A549 (cell line): ENCODE data around the gene ZNF69.

Source experiments
- CBX8 ChIP-seq: fragments of 200-600 bp; sonication (generic); IDR thresholded peaks from 2 replicates; pipeline ENCODE4 v1.6.1; 2016
- CHD2 ChIP-seq: fragments of 150-350 bp; IDR thresholded peaks from 2 replicates; pipeline ENCODE4 v1.6.1; 2014; ENCODE audit warnings: low read length; ENCODE audit not compliant: partially characterized antibody
- CTCF ChIP-seq: fragments of >200 bp; sonication (Bioruptor Twin); formaldehyde crosslinking; IDR thresholded peaks from 3 replicates; pipeline ENCODE4 v1.5.1; 2016
- HOXB5 ChIP-seq: fragments of 250-450 bp; sonication (Bioruptor Pico); IDR thresholded peaks from 2 replicates; pipeline ENCODE4 v1.5.0; 2020; ENCODE audit warnings: mild to moderate bottlenecking, moderate library complexity
- JUN ChIP-seq, 2 experiments: fragments of >200 bp; sonication (Bioruptor Twin); formaldehyde crosslinking; IDR thresholded peaks; 2 replicates in 1 of 2; 3 replicates in 1 of 2; pipeline ENCODE4 v1.6.1; 2016 to 2017
- JUNB ChIP-seq: fragments of >200 bp; sonication (Bioruptor Twin); formaldehyde crosslinking; IDR thresholded peaks from 2 replicates; pipeline ENCODE4 v1.6.1; 2016
- MAFK ChIP-seq: fragments of 450-650 bp; IDR thresholded peaks from 2 replicates; pipeline ENCODE4 v1.6.1; 2014; ENCODE audit not compliant: partially characterized antibody
- MAZ ChIP-seq: fragments of 150-350 bp; IDR thresholded peaks from 2 replicates; pipeline ENCODE4 v1.6.1; 2014; ENCODE audit warnings: antibody characterized with exemption, low read depth, low read length, borderline replicate concordance
- POLR2A ChIP-seq: IDR thresholded peaks from 2 replicates; pipeline ENCODE4 v1.6.1; 2012; ENCODE audit warnings: mild to moderate bottlenecking, low read length
- RAD21 ChIP-seq, 2 experiments: fragments of >200 bp in 1 of 2; sonication (Bioruptor Twin) in 1 of 2; formaldehyde crosslinking in 1 of 2; IDR thresholded peaks in 1 of 2; conservative IDR thresholded peaks in 1 of 2; 2 replicates in 1 of 2; 3 replicates in 1 of 2; pipeline ENCODE4 v1.6.1; 2012 to 2018; ENCODE audit warnings: inconsistent platforms in 1 of 2
- RCOR1 ChIP-seq: fragments of 150-350 bp; IDR thresholded peaks from 2 replicates; pipeline ENCODE4 v1.6.1; 2014; ENCODE audit warnings: antibody characterized with exemption, low read length, low read depth
- REST ChIP-seq: fragments of 200-600 bp; sonication (generic); IDR thresholded peaks from 2 replicates; pipeline ENCODE4 v1.6.1; 2016; ENCODE audit warnings: antibody characterized with exemption, mild to moderate bottlenecking, moderate library complexity
- SREBF2 ChIP-seq: fragments of 450-650 bp; IDR thresholded peaks from 2 replicates; pipeline ENCODE4 v1.6.1; 2014; ENCODE audit warnings: mild to moderate bottlenecking, moderate library complexity
- ZC3H11A ChIP-seq: fragments of 450-650 bp; IDR thresholded peaks from 2 replicates; pipeline ENCODE4 v1.6.1; 2014; ENCODE audit warnings: antibody characterized with exemption, mild to moderate bottlenecking

- TF ChIP-seq CTCF (no peak), ZC3H11A (no peak), SREBF2 (no peak), POLR2A (no peak), MAZ (no peak), MAFK (no peak), CHD2 (no peak), JUN (IDR thresholded peaks at IDR 0.05) (no peak), RAD21 (conservative IDR thresholded peaks at IDR 0.05 in 1 of 2, IDR thresholded peaks at IDR 0.05 in 1 of 2) (no peak), REST (no peak), JUNB (no peak), HOXB5 (CRISPR knock-in tag) (no peak), RCOR1 (no peak), CBX8 (no peak)
Observed at GRCh38 chr19:11931051-11931450, 43.5 kb downstream of the ZNF69 start.
